Naive B cell (primary cell): Measurements from ENCODE around the gene GRK1. TPM values are rescaled to one million over a fixed set of nuclear protein-coding genes. Genes with fewer than 3 reads are reported as not detected.

Source experiments
- ATAC-seq, 2 donors: fragments of 150-1000 bp; cut with Tn5 transposase; 2 replicates each; pipeline ENCODE4 v1.10.0; 2021; ENCODE audit warnings: low read depth in 2 of 2, mild to moderate bottlenecking in 2 of 2, moderate library complexity in 2 of 2
- DNase-seq: peaks from one replicate; pipeline ENCODE4 v3.0.0; 2022
- H3K27ac Mint-ChIP-seq, 6 donors: one replicate each; pipeline ENCODE4 v1.8.0; 2020 to 2022; ENCODE audit warnings: mild to moderate bottlenecking in 6 of 6, mixed read lengths in 6 of 6, moderate library complexity in 5 of 6, inconsistent platforms in 2 of 6
- H3K27me3 Mint-ChIP-seq, 3 donors: one replicate each; pipeline ENCODE4 v1.8.0; 2021 to 2022; ENCODE audit warnings: mixed read lengths in 3 of 3, mild to moderate bottlenecking in 1 of 3
- H3K36me3 Mint-ChIP-seq, 2 donors: one replicate each; pipeline ENCODE4 v1.8.0; 2020 to 2022; ENCODE audit warnings: mixed read lengths in 2 of 2, inconsistent platforms in 1 of 2, mild to moderate bottlenecking in 1 of 2
- H3K4me1 Mint-ChIP-seq, 3 donors: one replicate each; pipeline ENCODE4 v1.8.0; 2020 to 2022; ENCODE audit warnings: mixed read lengths in 3 of 3, inconsistent platforms in 1 of 3, mild to moderate bottlenecking in 1 of 3, moderate library complexity in 1 of 3
- H3K4me3 Mint-ChIP-seq, 8 donors: one replicate each; pipeline ENCODE4 v1.8.0; 2020 to 2022; ENCODE audit warnings: mild to moderate bottlenecking in 8 of 8, mixed read lengths in 8 of 8, moderate library complexity in 8 of 8, inconsistent platforms in 2 of 8
- H3K9me3 Mint-ChIP-seq, 7 donors: one replicate each; pipeline ENCODE4 v1.8.0; 2020 to 2022; ENCODE audit warnings: mixed read lengths in 7 of 7, mild to moderate bottlenecking in 5 of 7, inconsistent platforms in 2 of 7, moderate library complexity in 1 of 7
- polyA plus RNA-seq, 6 donors: library from polyadenylated mRNA; unstranded; fragments of 300-500 nt; fragmentation: Illumina TruSeq; gene quantifications; one replicate each; pipeline ENCODE4 v1.2.3, GENCODE V29; 2021; ENCODE audit warnings: low read depth in 6 of 6

GRK1 gene
- polyA plus RNA-seq, 6 donors from 2014 or later = not detected

DNA sequence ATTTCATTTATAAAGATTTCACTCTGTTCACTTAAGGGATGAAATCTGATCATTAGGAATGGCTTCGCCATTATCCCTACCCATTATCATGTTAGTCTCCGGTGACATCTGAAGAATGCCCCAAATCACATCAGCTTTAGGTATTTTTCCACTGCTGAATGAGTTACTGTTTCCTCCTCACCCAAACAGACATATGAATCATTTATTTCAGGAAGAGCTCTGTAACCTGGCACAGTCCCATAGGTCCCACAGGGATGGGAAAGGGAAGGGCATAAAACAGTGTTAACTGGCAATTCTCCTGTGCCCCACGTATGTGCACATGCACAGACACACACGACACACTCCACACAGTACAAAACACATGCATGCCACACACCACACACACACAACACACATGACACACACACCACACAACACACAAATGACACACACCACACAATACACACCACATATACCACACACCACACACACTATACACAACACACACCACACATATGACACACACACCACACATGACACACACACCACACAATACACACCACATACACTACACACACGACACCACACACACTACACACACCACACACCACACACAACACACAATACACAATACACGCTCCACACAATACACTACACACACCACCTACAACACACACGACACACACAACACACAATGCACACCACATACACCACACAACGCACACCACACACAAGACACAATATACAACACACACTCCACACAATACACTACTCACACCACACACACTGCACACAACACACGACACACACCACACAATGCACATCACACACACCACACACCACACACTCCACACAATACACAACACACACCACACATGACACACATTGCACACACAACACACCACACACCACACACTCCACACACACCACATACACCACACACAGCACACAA is 107.4 kb downstream of the GRK1 start:
- Mint-ChIP-seq H3K9me3 (peaks cover 0 to 8% (median 2%) of the 10 kb centered on the region in 7 donors), H3K4me3 (no peak overlapping the region), H3K27me3 (peaks cover 10 to 25% (median 25%) of the 10 kb centered on the region in 3 donors), H3K4me1 (no peaks in the 10 kb centered on the region), H3K27ac (no peak overlapping the region), H3K36me3 (peaks cover 0 to 6% of the 10 kb centered on the region in 2 donors)
- ATAC-seq = no peak
- no peak for DNase-seq

DNA sequence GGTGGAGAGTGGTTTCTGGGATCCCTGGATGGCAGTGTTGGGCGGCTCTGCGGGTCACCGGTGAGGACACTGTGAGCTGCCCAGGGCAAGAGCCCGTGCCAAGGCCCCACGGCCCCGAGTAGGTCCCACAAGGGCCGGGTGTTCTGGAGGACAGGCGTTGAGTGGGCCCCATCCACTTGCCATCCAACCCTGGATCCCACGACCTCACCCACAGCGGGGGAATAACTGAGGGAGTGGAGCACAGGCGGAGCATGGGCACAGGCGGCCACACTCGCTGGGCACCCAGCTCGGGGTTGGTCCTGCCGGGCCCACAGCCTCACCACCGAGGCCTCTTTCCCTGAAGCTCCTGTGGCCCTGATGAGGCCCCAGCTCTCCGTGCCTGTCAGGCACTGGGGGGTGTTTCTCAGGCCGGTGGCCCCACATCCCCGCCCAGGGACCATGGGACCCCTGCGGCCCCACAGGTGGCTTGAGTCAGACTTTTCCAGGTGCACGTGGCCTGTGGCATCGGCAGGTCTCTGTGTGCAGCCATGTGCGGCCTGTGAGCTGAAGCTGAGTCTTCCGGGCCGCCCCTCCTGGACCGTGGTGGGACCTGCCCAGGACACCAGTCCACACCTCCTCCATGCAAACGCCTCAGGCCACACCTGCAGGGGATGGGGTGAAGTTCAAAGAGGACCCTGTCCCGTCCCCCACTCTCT is 108.6 kb downstream of the GRK1 start:
- DNase-seq (no peak), ATAC-seq (no peak)
- H3K4me3 Mint-ChIP-seq = no peak overlapping the region
- H3K36me3 Mint-ChIP-seq = peaks cover 0 to 6% of the 10 kb centered on the region in 2 donors
- no peaks in the 10 kb centered on the region for H3K4me1 Mint-ChIP-seq
- peaks cover 10 to 26% (median 26%) of the 10 kb centered on the region in 3 donors for H3K27me3 Mint-ChIP-seq
- H3K9me3 Mint-ChIP-seq = peaks cover 0 to 8% (median 2%) of the 10 kb centered on the region in 7 donors
- no peak overlapping the region for H3K27ac Mint-ChIP-seq

DNA sequence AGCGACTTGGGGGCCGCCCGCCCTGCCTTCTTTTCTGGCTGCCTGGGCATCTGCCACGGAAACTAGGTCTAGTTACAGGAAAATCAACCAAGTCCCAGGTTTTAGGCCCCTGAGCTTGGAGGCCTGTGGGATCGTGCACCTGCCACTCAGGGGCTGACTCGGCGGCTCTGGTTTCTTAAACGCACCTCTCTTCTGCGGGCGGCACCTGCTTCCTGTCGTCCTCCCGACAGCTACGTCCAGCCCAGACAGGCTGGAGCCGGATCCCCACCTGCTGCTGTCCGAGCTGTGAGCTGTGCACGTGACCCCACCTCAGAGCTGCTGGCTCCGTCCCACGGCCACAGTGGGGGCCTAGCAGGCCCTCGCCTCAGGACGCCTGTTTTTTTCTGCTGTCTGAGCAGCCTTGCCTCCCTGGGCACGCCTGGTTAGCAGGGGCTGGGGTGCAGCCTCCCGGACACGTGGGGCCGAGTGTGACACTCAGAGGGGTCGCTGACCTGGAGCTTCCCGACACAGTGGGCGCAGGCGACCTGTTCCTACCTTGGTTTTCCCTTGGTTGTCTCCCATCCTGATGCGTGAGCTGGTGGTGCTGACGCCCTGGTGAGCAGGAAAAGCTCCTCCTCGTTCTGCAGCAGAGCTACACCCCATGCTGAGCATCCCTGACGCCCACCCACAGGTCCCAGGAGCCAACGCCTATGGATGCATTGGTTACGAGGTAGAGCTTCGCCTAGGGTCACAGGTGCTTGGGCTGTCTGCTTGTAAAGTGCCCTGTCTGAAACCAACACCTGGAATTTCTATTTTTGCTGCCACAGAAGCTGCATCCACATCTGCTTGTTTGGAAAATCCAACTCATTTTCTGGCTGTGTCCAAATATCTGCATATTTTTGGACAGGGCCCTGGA is 109.5 kb downstream of the GRK1 start:
- Mint-ChIP-seq H3K4me1 (no peaks in the 10 kb centered on the region), H3K36me3 (peaks cover 0 to 6% of the 10 kb centered on the region in 2 donors), H3K9me3 (peaks cover 0 to 8% (median 2%) of the 10 kb centered on the region in 7 donors), H3K27ac (no peak overlapping the region), H3K4me3 (no peak overlapping the region), H3K27me3 (peaks cover 13 to 26% (median 26%) of the 10 kb centered on the region in 3 donors)
- no peak for DNase-seq
- no peak for ATAC-seq

DNA sequence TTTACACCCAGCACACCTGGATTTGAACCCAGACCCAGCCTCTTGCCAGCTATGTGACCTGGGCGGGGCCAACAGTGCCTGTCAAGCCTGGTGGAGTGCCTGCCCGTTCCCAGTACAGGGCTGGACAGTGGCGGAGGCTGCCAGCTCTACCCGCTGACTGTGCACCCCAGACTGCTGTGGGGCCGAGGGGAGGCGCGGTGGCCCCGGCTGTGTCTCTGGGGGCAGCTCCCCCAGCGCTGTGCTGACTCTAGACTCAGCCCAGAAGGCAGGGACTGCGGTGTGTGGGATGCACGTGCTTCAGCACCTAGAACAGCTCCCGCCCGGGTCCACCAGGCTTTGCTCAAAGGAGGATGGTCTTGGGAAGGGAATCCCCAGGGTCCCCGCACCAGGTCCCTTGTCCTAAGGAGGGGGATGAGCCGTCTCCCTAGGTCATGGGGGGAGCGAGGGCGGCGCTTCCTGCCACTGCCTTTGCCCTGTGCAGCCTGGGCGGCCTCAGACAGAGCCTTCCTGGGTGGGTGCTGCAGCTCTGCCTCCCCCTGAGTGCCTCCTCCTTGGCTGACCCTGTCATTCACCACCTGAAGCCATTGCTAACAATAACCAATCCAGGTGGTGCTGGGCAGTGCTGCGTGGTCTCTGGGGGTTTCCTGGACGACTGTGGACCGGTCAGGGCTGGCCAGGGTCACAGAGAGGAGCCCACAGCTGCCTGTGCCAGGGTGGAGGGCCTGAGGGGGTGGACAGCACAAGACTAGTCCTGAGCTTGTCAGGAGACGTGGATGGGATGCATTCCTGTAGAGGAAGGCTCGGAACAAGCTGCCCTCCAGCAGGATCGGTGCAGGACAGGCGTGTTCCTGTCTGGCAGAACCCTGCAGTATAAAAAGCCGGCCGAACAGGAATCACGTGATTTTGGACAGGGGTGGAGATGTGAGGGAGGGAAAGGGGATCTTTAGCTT is 110.6 kb downstream of the GRK1 start:
- peak overlapping the region in 1 of 8 donors; percentile 74 for H3K4me3 Mint-ChIP-seq
- H3K9me3 Mint-ChIP-seq = peaks cover 0 to 1% (median 0%) of the 10 kb centered on the region in 7 donors
- peaks cover 0 to 6% of the 10 kb centered on the region in 2 donors for H3K36me3 Mint-ChIP-seq
- peaks cover 13 to 26% (median 26%) of the 10 kb centered on the region in 3 donors for H3K27me3 Mint-ChIP-seq
- no peaks in the 10 kb centered on the region for H3K4me1 Mint-ChIP-seq
- no peak overlapping the region for H3K27ac Mint-ChIP-seq
- no peak for ATAC-seq
- DNase-seq = no peak

DNA sequence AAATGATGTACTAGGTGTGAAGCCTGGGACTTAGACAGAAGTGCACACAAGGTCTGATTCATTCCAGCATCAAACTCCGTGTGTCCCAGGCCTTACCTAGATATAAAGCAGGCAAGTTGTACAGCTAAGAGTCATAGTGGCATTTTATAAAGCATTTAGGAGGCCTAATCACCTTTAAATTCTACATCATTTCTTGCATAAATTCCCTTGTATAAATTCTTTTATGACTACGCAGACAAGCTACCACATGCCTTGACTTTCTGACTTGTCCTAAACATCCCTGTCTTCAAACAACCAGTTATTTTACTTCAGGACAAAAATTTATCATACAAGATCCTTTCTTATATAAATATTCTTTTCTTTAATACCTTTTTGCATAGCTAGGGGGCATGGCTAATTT is 114.6 kb downstream of the GRK1 start:
- DNase-seq = no peak
- H3K27ac Mint-ChIP-seq = no peak overlapping the region
- H3K36me3 Mint-ChIP-seq = peaks cover 0 to 13% of the 10 kb centered on the region in 2 donors
- H3K27me3 Mint-ChIP-seq = peaks cover 23 to 50% (median 47%) of the 10 kb centered on the region in 3 donors
- H3K9me3 Mint-ChIP-seq = no peaks in the 10 kb centered on the region
- ATAC-seq = no peak
- no peaks in the 10 kb centered on the region for H3K4me1 Mint-ChIP-seq
- H3K4me3 Mint-ChIP-seq = no peak overlapping the region

DNA sequence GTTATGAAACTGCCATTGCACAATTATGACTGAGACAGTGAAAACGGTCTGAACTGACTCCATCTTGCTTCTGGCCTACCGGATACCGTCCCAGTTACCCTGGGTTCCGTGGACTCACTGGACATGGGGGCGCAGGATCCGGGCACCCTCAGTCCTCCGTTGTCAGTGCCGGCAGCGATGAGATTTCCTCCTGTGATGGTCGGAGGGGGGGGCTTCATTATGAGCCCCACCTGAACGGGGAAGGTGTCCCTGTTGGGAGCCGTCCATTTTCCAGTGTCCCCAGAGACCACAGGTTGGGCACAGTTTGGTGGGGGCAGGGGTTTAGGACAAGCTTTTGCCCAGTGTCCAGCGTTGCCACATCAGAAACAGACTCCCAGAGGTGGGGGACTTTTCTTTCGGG is 115.5 kb downstream of the GRK1 start:
- no peaks in the 10 kb centered on the region for H3K4me1 Mint-ChIP-seq
- H3K27ac Mint-ChIP-seq = no peak overlapping the region
- peaks cover 23 to 43% (median 41%) of the 10 kb centered on the region in 3 donors for H3K27me3 Mint-ChIP-seq
- no peak overlapping the region for H3K4me3 Mint-ChIP-seq
- peaks cover 0 to 13% of the 10 kb centered on the region in 2 donors for H3K36me3 Mint-ChIP-seq
- H3K9me3 Mint-ChIP-seq = no peaks in the 10 kb centered on the region
- DNase-seq (no peak), ATAC-seq (no peak)

DNA sequence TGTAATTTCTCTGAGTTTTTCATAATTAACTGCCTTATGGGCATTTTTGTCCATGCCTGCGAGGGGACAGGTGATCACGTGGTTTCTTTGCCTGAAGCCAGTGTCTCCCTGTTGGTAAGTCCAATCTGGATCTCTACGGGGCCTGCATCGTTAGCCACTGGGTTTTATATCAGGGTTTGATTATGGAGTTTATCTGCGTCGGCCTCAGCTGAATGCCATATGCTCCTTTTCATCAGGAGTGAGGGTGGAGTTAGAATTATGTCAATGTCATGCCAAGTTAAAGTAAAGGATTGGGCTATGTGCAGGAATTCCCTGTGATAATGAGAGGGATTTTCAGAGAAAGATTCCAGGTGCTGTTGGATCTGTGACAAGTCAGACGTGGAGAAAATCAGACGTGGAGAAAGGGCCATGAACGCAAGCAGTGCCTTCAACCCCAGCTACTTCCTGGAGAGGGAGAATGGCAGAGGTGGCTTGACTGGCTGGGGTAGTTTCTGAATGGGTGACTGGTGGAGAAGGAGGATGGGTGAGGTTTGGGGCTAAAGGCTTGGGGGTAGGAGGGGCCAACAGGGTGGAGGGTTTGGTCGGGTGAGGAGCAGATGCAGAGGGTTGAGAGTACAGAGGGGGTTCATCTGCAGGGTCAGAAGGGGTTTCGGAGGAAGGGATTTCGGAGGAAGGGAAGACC is 116.3 kb downstream of the GRK1 start:
- H3K4me3 Mint-ChIP-seq = no peak overlapping the region
- H3K9me3 Mint-ChIP-seq = no peaks in the 10 kb centered on the region
- H3K4me1 Mint-ChIP-seq = no peaks in the 10 kb centered on the region
- H3K36me3 Mint-ChIP-seq = peaks cover 0 to 13% of the 10 kb centered on the region in 2 donors
- H3K27me3 Mint-ChIP-seq = peaks cover 23 to 36% (median 33%) of the 10 kb centered on the region in 3 donors
- DNase-seq = no peak
- H3K27ac Mint-ChIP-seq = no peak overlapping the region
- no peak for ATAC-seq

DNA sequence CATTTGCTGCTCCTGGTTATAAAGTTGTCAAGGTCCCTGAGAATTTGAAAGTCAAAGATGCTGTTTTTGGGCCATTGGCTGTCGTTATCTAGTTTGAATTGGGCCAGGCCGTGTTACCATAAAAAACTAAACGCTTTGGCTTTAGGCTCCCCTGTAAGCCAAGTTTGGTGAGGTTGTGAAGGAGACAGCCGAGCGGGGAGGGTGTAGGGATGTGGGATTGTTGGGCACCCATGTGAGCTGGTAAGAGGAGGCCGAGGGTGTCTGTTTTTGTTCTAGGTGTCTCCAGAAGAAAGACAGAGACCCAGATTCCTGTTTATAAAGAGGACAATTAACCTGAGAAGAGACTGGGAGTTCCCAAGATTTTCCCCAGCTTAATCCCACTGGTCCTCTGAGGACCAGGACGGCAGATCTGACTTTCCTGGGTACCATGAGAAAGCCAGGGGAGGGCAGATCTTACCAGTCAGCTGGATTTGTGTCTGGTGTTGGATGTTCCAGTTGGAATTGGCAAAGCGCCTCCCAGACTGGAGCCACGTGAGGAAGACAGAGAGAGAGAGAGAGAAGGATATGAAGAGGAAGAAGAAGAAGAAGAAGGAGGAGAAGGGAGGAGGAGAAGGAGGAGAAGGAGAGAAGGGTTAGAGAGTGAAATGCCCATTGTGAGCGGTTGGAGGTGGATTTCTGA is 117.1 kb downstream of the GRK1 start:
- no peak for ATAC-seq
- no peak overlapping the region for H3K4me3 Mint-ChIP-seq
- peaks cover 0 to 7% of the 10 kb centered on the region in 2 donors for H3K36me3 Mint-ChIP-seq
- H3K27ac Mint-ChIP-seq = no peak overlapping the region
- no peak for DNase-seq
- H3K4me1 Mint-ChIP-seq = no peaks in the 10 kb centered on the region
- H3K27me3 Mint-ChIP-seq = peaks cover 18 to 32% (median 25%) of the 10 kb centered on the region in 3 donors
- no peaks in the 10 kb centered on the region for H3K9me3 Mint-ChIP-seq

DNA sequence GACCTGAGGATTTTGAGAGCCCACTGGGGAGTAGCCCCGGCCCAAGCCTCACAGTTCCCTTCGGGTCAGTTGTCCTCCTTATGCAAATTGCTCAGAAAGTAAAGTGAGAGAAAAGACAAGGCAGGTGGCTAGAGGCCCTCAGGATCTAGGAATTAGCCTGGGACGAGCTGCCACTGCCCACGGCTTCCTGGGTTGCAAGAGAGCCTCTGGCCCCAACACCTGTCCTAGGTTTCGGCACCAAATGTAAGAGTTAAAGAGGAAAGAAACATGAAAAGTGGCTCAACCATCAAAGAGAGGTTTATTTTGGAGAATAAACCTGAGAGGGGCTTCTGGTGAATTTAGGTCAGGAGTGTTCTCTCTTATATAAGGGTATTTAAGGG is 117.6 kb downstream of the GRK1 start:
- DNase-seq = no peak
- no peak for ATAC-seq
- Mint-ChIP-seq H3K27me3 (peaks cover 19 to 30% (median 20%) of the 10 kb centered on the region in 3 donors), H3K4me3 (no peak overlapping the region), H3K9me3 (no peaks in the 10 kb centered on the region), H3K4me1 (no peaks in the 10 kb centered on the region), H3K27ac (no peak overlapping the region), H3K36me3 (peaks cover 0 to 7% of the 10 kb centered on the region in 2 donors)

DNA sequence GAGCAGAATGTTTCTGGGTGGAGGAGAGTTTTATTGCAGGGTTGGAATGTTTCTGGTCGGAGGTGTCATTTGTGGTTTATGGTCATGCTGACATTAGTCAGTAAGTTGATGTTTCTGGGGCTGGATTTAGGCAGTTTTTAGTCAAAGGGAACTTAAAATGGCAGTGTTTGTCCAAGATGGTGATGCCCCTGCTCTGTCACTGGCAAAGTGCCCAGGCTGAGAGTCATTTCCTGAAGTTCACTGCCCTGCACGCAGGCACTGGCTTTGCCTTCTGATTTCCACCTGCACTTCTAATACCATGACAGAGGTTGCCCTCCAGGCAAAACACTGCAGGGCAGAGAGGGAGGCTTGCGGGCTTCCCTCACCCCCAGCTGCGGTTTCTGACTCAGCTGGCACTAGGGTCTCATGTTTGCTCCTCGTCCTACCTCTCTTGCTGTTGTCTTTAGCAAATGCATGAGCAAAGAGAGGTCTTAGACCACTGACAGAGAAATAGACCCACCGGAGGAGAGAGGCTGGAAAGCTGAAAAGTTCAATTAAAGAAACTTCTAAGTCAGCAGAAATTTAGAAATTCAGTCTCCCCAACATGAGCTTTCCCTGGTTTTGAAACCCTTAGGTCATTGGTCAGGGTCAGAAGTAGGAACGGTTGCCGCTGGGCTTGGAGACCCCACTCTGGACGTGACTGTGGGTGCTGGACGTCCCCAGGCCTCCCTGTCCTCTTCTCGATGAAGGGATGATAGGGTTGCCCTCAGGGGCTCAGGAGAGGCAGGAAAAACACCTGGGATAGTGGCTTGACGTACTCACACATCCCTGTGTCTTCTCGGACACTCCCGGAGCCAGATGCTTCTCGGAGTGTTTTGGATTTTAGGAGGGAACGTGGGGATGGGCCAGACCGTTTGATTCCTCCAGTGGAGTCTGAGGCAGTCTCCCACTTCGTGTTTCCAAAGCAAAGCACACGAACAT is 118.3 kb downstream of the GRK1 start:
- Mint-ChIP-seq H3K36me3 (peaks cover 0 to 7% of the 10 kb centered on the region in 2 donors), H3K27ac (no peak overlapping the region), H3K9me3 (no peaks in the 10 kb centered on the region), H3K4me3 (peak overlapping the region in 1 of 8 donors; percentile 12), H3K4me1 (no peaks in the 10 kb centered on the region), H3K27me3 (peaks cover 19 to 30% (median 20%) of the 10 kb centered on the region in 3 donors)
- no peak for DNase-seq
- ATAC-seq = no peak
